Fibroblast of lung (primary cell): ENCODE data around the gene PTPRU. TPM values are rescaled to one million over a fixed set of nuclear protein-coding genes. Genes with fewer than 3 reads are reported as not detected.
A peak's percentile ranks its signal among the peaks of the same experiment; 100 is the strongest.

Experiments
- DNase-seq, 2 donors: peaks; one replicate each; pipeline versions ENCODE4 v3.0.0 to v3.0.0-alpha.2; 2010; ENCODE audit warnings: low read depth in 2 of 2
- H2AFZ ChIP-seq: 2 replicates; pipeline ENCODE4 v1.5.1; 2012; ENCODE audit warnings: low read length, control low read depth, inconsistent platforms
- H3K27ac ChIP-seq: 2 replicates; pipeline ENCODE4 v1.5.1; 2011; ENCODE audit warnings: low read length, control low read depth; ENCODE audit not compliant: insufficient read depth
- H3K27me3 ChIP-seq: 2 replicates; pipeline ENCODE4 v1.5.1; 2011; ENCODE audit warnings: mild to moderate bottlenecking, low read length; ENCODE audit not compliant: control insufficient read depth, insufficient read depth
- H3K36me3 ChIP-seq: 2 replicates; pipeline ENCODE4 v1.5.1; 2011; ENCODE audit warnings: low read length; ENCODE audit not compliant: control insufficient read depth, insufficient read depth
- H3K4me1 ChIP-seq: 2 replicates; pipeline ENCODE4 v1.5.1; 2011; ENCODE audit warnings: low read length; ENCODE audit not compliant: control insufficient read depth, insufficient read depth; ENCODE audit errors: extremely low read depth
- H3K4me2 ChIP-seq: 2 replicates; pipeline ENCODE4 v1.5.1; 2011; ENCODE audit warnings: low read length, control low read depth; ENCODE audit not compliant: insufficient read depth; ENCODE audit errors: extremely low read depth
- H3K4me3 ChIP-seq, 4 experiments: fragments of 200-600 bp in 1 of 4; sonication (generic) in 1 of 4; replicated peaks in 1 of 4; 2 replicates each; pipeline ENCODE4 v1.5.1; 2011 to 2016; ENCODE audit warnings: low read length in 4 of 4, low read depth in 3 of 4, mild to moderate bottlenecking in 3 of 4, control low read depth in 2 of 4, inconsistent platforms in 1 of 4, mixed read lengths in 1 of 4; ENCODE audit not compliant: insufficient read depth in 1 of 4; ENCODE audit errors: control extremely low read depth in 1 of 4
- H3K79me2 ChIP-seq: 2 replicates; pipeline ENCODE4 v1.5.1; 2012; ENCODE audit warnings: mild to moderate bottlenecking, low read length, inconsistent platforms; ENCODE audit not compliant: control insufficient read depth, insufficient read depth
- H3K9ac ChIP-seq: 2 replicates; pipeline ENCODE4 v1.5.1; 2011; ENCODE audit warnings: mild to moderate bottlenecking, low read length, control low read depth; ENCODE audit not compliant: insufficient read depth
- H3K9me3 ChIP-seq: 2 replicates; pipeline ENCODE4 v1.5.1; 2012; ENCODE audit warnings: low read depth, low read length; ENCODE audit not compliant: control insufficient read depth, insufficient read depth
- H4K20me1 ChIP-seq: 2 replicates; pipeline ENCODE4 v1.5.1; 2011; ENCODE audit warnings: low read length; ENCODE audit not compliant: control insufficient read depth, insufficient read depth; ENCODE audit errors: extremely low read depth
- CTCF ChIP-seq, 2 donors: IDR thresholded peaks in 1 of 2; conservative IDR thresholded peaks in 1 of 2; 1 replicate in 1 of 2; 2 replicates in 1 of 2; pipeline ENCODE4 v1.5.1; 2011 to 2012; ENCODE audit warnings: low read length in 2 of 2, control low read depth in 1 of 2, inconsistent platforms in 1 of 2, low read depth in 1 of 2, mild to moderate bottlenecking in 1 of 2
- EZH2 ChIP-seq: IDR thresholded peaks from 2 replicates; pipeline ENCODE4 v1.5.1; 2012; ENCODE audit warnings: low read length, control low read depth, mild to moderate bottlenecking; ENCODE audit errors: missing control alignments
- polyA plus RNA-seq, 2 donors: library from polyadenylated mRNA; depleted of rRNA in 1 of 2; stranded (reverse) in 1 of 2; unstranded in 1 of 2; fragments of >200 nt; gene quantifications; 2 replicates each; pipeline ENCODE4 v1.2.1, GENCODE V29; 2011 to 2012; ENCODE audit warnings: missing spikeins in 1 of 2
- total RNA-seq: library from RNA; depleted of rRNA; stranded (reverse); fragments of >200 nt; gene quantifications from 2 replicates; pipeline ENCODE4 v1.2.1, GENCODE V29; 2014

The PTPRU gene
- total and polyA plus RNA-seq, 2 donors (not counting 1 experiment from before 2014, with no cell fraction given), result 1.4 to 25.8 TPM

GRCh38 chr1:29193879-29194455, 42.4 kb upstream of the PTPRU start:
- no peak for DNase-seq
- H3K4me2 ChIP-seq, result no peak overlapping the region
- no peaks in the 10 kb centered on the region for H3K9me3 ChIP-seq
- no peak overlapping the region for H3K4me3 ChIP-seq
- no peak overlapping the region for H2AFZ ChIP-seq
- peaks cover 9% of the 10 kb centered on the region for H3K36me3 ChIP-seq
- H3K4me1 ChIP-seq, result peaks cover 14% of the 10 kb centered on the region
- H3K27me3 ChIP-seq, result no peaks in the 10 kb centered on the region
- no peak overlapping the region for H3K9ac ChIP-seq
- no peaks in the 10 kb centered on the region for H4K20me1 ChIP-seq
- H3K79me2 ChIP-seq, result no peaks in the 10 kb centered on the region
- TF ChIP-seq CTCF (conservative IDR thresholded peaks at IDR 0.05 in 1 of 2, IDR thresholded peaks at IDR 0.05 in 1 of 2; ENCODE audit: low read depth in 1 of 2, low read length in 2 of 2), result no peak
- no peak overlapping the region for H3K27ac ChIP-seq

GRCh38 chr1:29195881-29196291, 40.4 kb upstream of the PTPRU start:
- peak overlapping the region; percentile 69 for H3K27ac ChIP-seq
- TF ChIP-seq EZH2 (no peak), CTCF (conservative IDR thresholded peaks at IDR 0.05 in 1 of 2, IDR thresholded peaks at IDR 0.05 in 1 of 2; ENCODE audit: low read depth in 1 of 2, low read length in 2 of 2) (no peak)

GRCh38 chr1:29196863-29197589, 39.3 kb upstream of the PTPRU start:
- no peaks in the 10 kb centered on the region for H3K9me3 ChIP-seq
- H2AFZ ChIP-seq, result no peak overlapping the region
- peak; percentile 83 to 91 for DNase-seq
- no peaks in the 10 kb centered on the region for H3K27me3 ChIP-seq
- peak overlapping the region; percentile 90 for H3K27ac ChIP-seq
- peaks cover 17% of the 10 kb centered on the region for H3K4me1 ChIP-seq
- H3K4me2 ChIP-seq, result peak overlapping the region; percentile 3
- no peak overlapping the region for H3K9ac ChIP-seq
- H3K4me3 ChIP-seq, result no peak overlapping the region
- no peaks in the 10 kb centered on the region for H4K20me1 ChIP-seq
- H3K79me2 ChIP-seq, result no peaks in the 10 kb centered on the region
- TF ChIP-seq CTCF (conservative IDR thresholded peaks at IDR 0.05 in 1 of 2, IDR thresholded peaks at IDR 0.05 in 1 of 2; ENCODE audit: low read depth in 1 of 2, low read length in 2 of 2) (no peak), EZH2 (no peak)
- H3K36me3 ChIP-seq, result peaks cover 13% of the 10 kb centered on the region

More at GRCh38 chr1:29195881-29196291, 40.4 kb upstream of the PTPRU start:
- peaks cover 13% of the 10 kb centered on the region for H3K36me3 ChIP-seq
- no peaks in the 10 kb centered on the region for H3K27me3 ChIP-seq
- H2AFZ ChIP-seq, result no peak overlapping the region
- no peaks in the 10 kb centered on the region for H3K9me3 ChIP-seq
- H3K79me2 ChIP-seq, result no peaks in the 10 kb centered on the region
- DNase-seq, result peak in 1 of 2 donors; percentile 27
- no peak overlapping the region for H3K9ac ChIP-seq
- no peak overlapping the region for H3K4me3 ChIP-seq
- no peak overlapping the region for H3K4me2 ChIP-seq
- no peaks in the 10 kb centered on the region for H4K20me1 ChIP-seq
- H3K4me1 ChIP-seq, result peaks cover 14% of the 10 kb centered on the region
